OCI-LY3 (cell line): ENCODE data around the gene CYP3A4.

Experiments used
- EZH2phosphoT487 ChIP-seq: fragments of 200-600 bp; shearing (Covaris generic); IDR thresholded peaks from 2 replicates; pipeline ENCODE4 v1.6.1; 2018; ENCODE audit warnings: antibody characterized with exemption, mixed run types, low read depth
- TF ChIP-seq, protein P1 (sequence below): fragments of 200-600, 300-600 bp; sonication (generic); IDR thresholded peaks from 2 replicates; pipeline ENCODE4 v1.5.1; 2014; ENCODE audit warnings: antibody characterized with exemption, low read length, low read depth

DNA sequence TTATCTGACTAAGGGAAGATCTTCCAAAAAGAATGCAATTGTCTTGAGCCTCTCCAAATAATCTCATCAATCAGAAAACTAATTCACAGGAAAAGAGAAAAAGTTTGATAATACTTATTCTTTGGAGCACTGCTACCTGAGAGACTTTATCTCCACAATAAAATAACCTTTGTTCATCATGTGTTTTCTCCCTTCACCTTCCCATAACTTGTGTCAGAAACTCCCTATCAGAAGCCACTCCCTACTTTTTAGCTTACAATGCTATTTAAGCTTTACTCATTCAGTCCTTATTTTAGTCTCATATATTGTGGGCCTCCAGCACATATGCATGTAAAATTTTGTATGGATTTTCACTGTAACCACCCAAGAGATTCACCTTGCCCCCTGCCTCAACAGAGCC, 44.8 kb upstream of the CYP3A4 start:
- TF ChIP-seq, protein P1, sequence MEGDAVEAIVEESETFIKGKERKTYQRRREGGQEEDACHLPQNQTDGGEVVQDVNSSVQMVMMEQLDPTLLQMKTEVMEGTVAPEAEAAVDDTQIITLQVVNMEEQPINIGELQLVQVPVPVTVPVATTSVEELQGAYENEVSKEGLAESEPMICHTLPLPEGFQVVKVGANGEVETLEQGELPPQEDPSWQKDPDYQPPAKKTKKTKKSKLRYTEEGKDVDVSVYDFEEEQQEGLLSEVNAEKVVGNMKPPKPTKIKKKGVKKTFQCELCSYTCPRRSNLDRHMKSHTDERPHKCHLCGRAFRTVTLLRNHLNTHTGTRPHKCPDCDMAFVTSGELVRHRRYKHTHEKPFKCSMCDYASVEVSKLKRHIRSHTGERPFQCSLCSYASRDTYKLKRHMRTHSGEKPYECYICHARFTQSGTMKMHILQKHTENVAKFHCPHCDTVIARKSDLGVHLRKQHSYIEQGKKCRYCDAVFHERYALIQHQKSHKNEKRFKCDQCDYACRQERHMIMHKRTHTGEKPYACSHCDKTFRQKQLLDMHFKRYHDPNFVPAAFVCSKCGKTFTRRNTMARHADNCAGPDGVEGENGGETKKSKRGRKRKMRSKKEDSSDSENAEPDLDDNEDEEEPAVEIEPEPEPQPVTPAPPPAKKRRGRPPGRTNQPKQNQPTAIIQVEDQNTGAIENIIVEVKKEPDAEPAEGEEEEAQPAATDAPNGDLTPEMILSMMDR = no peak
- TF ChIP-seq EZH2phosphoT487 = no peak
